Loucy (cell line): ENCODE data around the gene KCNS1.

Experiments
- H2AFZ ChIP-seq: fragments of 200-600 bp; sonication (generic); 2 replicates; pipeline ENCODE4 v1.6.0; 2016; ENCODE audit warnings: antibody characterized with exemption, mild to moderate bottlenecking, low read length, moderate library complexity
- H3F3A ChIP-seq: fragments of 200-600 bp; 2 replicates; pipeline ENCODE4 v1.6.0; 2016; ENCODE audit warnings: antibody characterized with exemption, low read depth, mild to moderate bottlenecking
- H3K27me3 ChIP-seq: fragments of 200-600 bp; sonication (generic); 2 replicates; pipeline ENCODE4 v1.6.1; 2014; ENCODE audit warnings: low read length, mild to moderate bottlenecking; ENCODE audit not compliant: insufficient read depth, poor library complexity, severe bottlenecking
- H3K36me3 ChIP-seq: fragments of 200-600 bp; sonication (generic); 2 replicates; pipeline ENCODE4 v1.6.1; 2016; ENCODE audit warnings: low read length; ENCODE audit not compliant: insufficient read depth
- H3K4me1 ChIP-seq: fragments of 200-600 bp; sonication (generic); 2 replicates; pipeline ENCODE4 v1.5.1; 2014; ENCODE audit warnings: low read length, mild to moderate bottlenecking; ENCODE audit not compliant: insufficient read depth, poor library complexity, severe bottlenecking
- H3K4me2 ChIP-seq: fragments of 200-600 bp; sonication (generic); 2 replicates; pipeline ENCODE4 v1.6.0; 2014; ENCODE audit warnings: antibody characterized with exemption, low read length, low read depth, mild to moderate bottlenecking; ENCODE audit not compliant: poor library complexity, severe bottlenecking
- H3K4me3 ChIP-seq: fragments of 200-600 bp; sonication (generic); 2 replicates; pipeline ENCODE4 v1.5.1; 2014; ENCODE audit warnings: low read length, mild to moderate bottlenecking, mixed read lengths; ENCODE audit not compliant: poor library complexity, severe bottlenecking
- H3K79me2 ChIP-seq: fragments of 200-600 bp; sonication (generic); 2 replicates; pipeline ENCODE4 v1.6.1; 2014; ENCODE audit warnings: low read length; ENCODE audit not compliant: insufficient read depth
- H3K9ac ChIP-seq: fragments of 200-600 bp; sonication (generic); 2 replicates; pipeline ENCODE4 v1.6.0; 2014; ENCODE audit warnings: mild to moderate bottlenecking, low read depth, low read length, moderate library complexity; ENCODE audit not compliant: poor library complexity, severe bottlenecking
- H3K9me2 ChIP-seq: fragments of 200-600 bp; sonication (generic); replicated peaks from 2 replicates; pipeline ENCODE4 v1.6.1; 2016; ENCODE audit warnings: low read depth, low read length, mixed read lengths
- H3K9me3 ChIP-seq: fragments of 200-600 bp; sonication (generic); 2 replicates; pipeline ENCODE4 v1.6.1; 2014; ENCODE audit warnings: mild to moderate bottlenecking, antibody characterized with exemption, low read length, low read depth; ENCODE audit not compliant: insufficient read depth
- H4K20me1 ChIP-seq: fragments of 200-600 bp; sonication (generic); 2 replicates; pipeline ENCODE4 v1.6.0; 2014; ENCODE audit warnings: antibody characterized with exemption, low read length, mild to moderate bottlenecking; ENCODE audit not compliant: insufficient read depth, poor library complexity, severe bottlenecking
- CTCF ChIP-seq: fragments of 200-600 bp; sonication (generic); conservative IDR thresholded peaks from 2 replicates; pipeline ENCODE4 v1.5.1; 2014; ENCODE audit warnings: mild to moderate bottlenecking, antibody characterized with exemption, low read length
- EZH2phosphoT487 ChIP-seq: fragments of 200-600 bp; IDR thresholded peaks from 2 replicates; pipeline ENCODE4 v1.6.1; 2018; ENCODE audit warnings: antibody characterized with exemption, mild to moderate bottlenecking, moderate library complexity, borderline replicate concordance

The KCNS1 gene

GRCh38 chr20:45104786-45105185 lies 3.9 kb upstream of the KCNS1 start:
- H3K9ac ChIP-seq: no peak overlapping the region
- H3K27me3 ChIP-seq: no peaks in the 10 kb centered on the region
- no peaks in the 10 kb centered on the region for H3K9me3 ChIP-seq
- H3F3A ChIP-seq: no peaks in the 10 kb centered on the region
- H4K20me1 ChIP-seq: no peaks in the 10 kb centered on the region
- H3K36me3 ChIP-seq: no peaks in the 10 kb centered on the region
- TF ChIP-seq CTCF (no peak), EZH2phosphoT487 (no peak)
- H3K4me1 ChIP-seq: no peaks in the 10 kb centered on the region
- no peak overlapping the region for H3K4me2 ChIP-seq
- H3K9me2 ChIP-seq: no peaks in the 10 kb centered on the region
- no peak overlapping the region for H3K4me3 ChIP-seq
- no peaks in the 10 kb centered on the region for H3K79me2 ChIP-seq
- H2AFZ ChIP-seq: no peak overlapping the region

- Histone ChIP-seq H3K9me2 (no peaks in the 10 kb centered on the region), H3F3A (no peaks in the 10 kb centered on the region), H3K27me3 (no peaks in the 10 kb centered on the region), H3K9me3 (no peaks in the 10 kb centered on the region), H2AFZ (no peak overlapping the region), H3K4me1 (no peaks in the 10 kb centered on the region), H3K79me2 (no peaks in the 10 kb centered on the region), H4K20me1 (no peaks in the 10 kb centered on the region), H3K4me2 (no peak overlapping the region), H3K9ac (no peak overlapping the region), H3K36me3 (no peaks in the 10 kb centered on the region), H3K4me3 (no peak overlapping the region)
- no peak for TF ChIP-seq EZH2phosphoT487
- no peak for TF ChIP-seq CTCF
These were observed 2.1 kb upstream of the KCNS1 start for GRCh38 chr20:45103072-45103471.

GRCh38 chr20:45101333-45101850 lies 465 bp upstream of the KCNS1 start:
- no peaks in the 10 kb centered on the region for H3F3A ChIP-seq
- H3K79me2 ChIP-seq: no peaks in the 10 kb centered on the region
- no peak overlapping the region for H3K4me3 ChIP-seq
- H2AFZ ChIP-seq: no peak overlapping the region
- H3K9ac ChIP-seq: no peak overlapping the region
- H3K36me3 ChIP-seq: no peaks in the 10 kb centered on the region
- H3K4me1 ChIP-seq: no peaks in the 10 kb centered on the region
- no peaks in the 10 kb centered on the region for H3K27me3 ChIP-seq
- H3K9me3 ChIP-seq: no peaks in the 10 kb centered on the region
- H4K20me1 ChIP-seq: no peaks in the 10 kb centered on the region
- H3K9me2 ChIP-seq: no peaks in the 10 kb centered on the region
- TF ChIP-seq CTCF: no peak
- TF ChIP-seq EZH2phosphoT487: no peak
- H3K4me2 ChIP-seq: no peak overlapping the region
